HG02884 (cell line): ENCODE results near the gene ETS1.

Experiments
- ATAC-seq: cut with Tn5 transposase; IDR thresholded peaks from one replicate; pipeline ENCODE4 v1.9.1; 2021; ENCODE audit warnings: mild to moderate bottlenecking, moderate library complexity; ENCODE audit not compliant: unreplicated experiment

Gene ETS1

DNA sequence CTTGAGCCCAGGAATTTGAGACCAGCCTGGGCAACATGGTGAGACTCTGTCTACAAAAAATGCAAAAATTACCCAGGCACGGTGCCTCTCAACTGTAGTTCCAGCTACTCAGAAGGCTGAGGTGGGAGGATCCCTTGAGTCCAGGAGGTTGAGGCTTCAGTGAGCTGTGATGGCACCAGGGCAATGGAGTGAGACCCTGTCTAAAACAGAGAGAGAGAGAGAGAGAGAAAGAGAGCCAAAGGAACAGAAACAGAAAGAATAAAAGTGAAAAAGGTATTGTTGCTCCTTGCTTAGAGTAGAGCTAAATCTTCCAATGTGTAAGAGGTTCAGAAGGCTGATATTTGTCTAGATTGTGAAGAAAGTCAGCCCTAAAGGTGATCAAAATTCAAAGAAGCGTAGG is 8.9 kb upstream of the ETS1 start:
- ATAC-seq = no peak

DNA sequence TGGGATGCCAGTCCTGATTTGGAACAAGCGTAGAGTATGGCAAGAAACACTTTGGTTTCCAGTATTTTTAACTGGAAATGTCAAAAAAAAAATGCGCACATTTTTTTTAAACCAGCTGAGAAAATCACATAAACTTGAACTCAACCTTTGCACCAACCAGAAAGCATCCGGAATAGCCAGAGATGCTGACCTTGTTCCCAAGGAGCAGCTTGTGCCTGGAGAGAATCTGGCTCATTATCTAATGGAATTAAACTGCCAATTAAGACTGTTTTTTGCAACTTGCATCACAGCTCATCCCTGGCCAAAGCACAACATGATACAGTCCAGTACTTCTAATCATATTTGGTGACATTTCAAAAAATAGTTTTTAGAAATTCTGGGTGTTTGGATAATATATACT is 8.4 kb upstream of the ETS1 start:
- no peak for ATAC-seq

DNA sequence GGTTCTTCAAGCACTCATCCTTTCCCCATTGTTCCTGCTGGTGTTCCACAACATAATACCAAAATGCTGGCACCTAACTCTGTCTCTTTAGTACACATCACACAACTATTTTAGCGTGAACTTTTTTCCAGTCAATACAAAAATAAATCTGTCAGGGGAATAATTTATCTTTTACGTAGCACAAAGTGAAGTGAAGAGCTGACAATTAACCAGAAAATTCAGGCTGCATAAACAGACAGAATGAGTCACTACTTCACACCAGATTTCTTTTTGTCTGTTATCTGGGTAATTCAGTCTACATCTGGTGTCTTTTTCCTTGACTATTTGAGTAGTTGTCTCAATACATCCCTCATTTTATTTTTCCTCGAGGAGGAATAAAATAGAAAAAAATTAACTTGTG is 7.9 kb upstream of the ETS1 start:
- no peak for ATAC-seq

DNA sequence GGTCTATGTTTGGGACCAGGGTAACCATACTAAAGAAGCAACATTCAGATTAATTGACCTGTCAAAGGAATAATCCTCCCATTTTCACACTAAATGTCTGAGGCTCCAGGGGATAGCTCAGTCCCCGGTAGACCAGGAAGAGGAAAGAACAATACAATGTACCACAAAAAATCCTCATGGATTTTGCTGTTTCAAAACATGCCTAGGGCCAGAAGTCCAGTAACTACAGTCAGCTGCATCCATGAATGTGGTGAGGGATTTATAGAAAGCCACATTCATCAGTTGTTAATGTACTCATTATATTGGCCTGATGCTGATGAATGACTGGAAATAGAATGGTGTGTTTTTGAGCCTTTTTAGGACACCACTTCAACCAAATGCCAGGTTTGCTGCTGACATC is 6.9 kb upstream of the ETS1 start:
- ATAC-seq = no peak

DNA sequence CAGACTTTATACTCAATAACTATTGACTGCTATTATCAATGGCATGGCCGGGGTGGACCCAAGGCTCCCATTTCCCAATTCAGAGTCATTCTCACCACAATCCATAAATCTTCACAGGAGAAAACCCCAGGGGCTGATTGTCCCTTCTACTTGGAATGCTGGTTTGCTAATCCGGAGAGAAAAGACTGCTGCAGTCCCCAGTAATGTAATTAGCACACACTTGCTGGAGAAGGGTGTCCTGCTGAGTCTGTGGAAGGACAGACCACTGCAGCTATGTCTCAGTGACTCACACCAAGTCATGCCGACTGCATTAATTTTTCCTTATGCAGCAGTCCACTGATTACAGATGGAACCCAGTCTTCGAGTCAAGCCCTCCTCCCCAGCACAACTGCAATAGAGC is 5.9 kb upstream of the ETS1 start:
- no peak for ATAC-seq

DNA sequence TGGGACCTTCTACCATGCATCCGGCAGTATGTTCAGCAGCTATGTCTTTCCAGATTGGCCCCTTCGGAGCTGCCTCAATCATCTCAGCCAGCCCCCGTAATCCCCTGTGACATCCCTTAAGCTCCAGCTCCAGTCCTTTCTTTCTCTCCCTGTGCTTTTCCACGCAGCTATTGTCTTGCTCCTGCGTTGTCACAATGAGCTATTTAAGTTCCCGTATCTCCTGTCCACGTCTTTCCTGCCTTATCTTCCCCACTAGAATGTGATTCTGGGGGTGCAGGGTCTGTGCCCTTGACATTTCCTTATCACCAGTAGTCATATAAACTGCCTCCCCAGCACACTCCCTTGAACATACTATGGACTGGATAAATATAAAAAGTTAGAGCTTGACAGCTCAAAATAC is 5.1 kb upstream of the ETS1 start:
- no peak for ATAC-seq

DNA sequence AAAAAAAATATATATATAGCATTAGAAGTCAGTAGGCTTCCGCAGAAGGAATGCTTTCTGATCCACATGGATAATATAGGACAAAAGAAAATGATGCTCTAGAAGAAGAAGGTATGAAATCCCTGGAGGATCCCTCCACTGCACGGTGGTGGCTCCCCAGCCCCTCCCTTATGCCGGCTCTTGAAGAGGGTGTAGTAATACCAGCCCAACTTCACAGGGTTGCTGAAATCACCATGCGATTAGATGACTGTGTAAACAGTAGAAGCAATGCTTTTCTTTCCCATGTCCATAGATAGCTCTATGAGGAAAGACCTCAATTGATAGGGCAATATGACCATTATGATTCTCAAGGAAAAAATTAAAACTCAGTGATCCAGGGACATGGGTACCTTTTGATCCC is 3.2 kb upstream of the ETS1 start:
- no peak for ATAC-seq

DNA sequence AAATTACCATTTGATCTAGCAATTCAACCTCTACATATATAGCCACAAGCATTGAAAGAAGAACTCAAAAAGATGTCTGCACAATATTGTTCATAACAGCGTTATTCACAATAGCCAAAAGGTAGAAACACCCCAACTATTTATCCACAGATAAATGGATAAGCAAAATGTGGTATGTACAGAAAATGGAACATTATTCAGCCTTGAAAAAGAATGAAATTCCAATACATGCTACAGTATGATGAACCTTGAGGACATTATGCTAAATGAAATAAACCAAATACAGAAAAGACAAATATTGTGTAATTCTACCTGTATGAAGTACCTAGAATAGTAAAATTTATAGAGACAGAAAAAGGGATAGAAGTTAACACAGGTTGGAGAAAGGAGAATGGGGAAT is 2.6 kb upstream of the ETS1 start:
- no peak for ATAC-seq

DNA sequence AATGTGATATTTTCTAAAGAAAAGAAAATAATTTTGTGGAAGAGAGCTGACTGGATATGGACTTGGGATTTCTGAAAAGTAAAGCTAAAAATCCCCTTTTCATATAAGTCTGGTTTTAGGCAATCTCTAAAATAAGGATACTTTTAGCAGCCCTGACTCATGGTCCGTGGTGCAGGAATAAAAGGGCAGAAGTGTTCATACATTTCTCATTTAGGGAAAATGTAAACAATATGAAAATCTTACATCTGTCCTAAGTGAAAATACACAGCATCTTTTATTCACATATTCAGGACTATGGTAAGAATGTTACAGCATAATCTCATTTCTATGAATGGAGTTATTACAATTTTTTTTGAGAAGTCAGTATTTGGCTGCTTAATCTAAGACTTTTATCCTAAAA is 735 bp upstream of the ETS1 start:
- ATAC-seq = no peak

DNA sequence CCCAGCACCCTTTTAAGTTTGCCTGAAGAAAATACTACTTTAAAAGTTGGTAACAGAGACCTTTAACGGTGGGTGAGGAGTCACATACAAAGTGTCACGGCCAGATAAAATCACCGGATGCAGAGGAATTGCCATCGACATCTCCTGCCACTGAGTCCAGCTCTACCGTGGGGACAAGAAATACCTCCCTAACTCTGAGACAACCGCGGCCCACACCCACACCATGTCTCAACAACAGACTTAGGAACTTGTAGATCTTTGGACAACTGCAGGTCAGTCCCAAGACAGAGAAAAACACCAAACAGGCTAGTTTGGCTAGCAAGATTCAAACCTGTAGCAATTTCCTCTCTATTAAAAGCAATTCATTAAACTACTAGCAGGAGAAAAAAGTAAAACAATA is 669 bp downstream of the ETS1 start:
- ATAC-seq = no peak

DNA sequence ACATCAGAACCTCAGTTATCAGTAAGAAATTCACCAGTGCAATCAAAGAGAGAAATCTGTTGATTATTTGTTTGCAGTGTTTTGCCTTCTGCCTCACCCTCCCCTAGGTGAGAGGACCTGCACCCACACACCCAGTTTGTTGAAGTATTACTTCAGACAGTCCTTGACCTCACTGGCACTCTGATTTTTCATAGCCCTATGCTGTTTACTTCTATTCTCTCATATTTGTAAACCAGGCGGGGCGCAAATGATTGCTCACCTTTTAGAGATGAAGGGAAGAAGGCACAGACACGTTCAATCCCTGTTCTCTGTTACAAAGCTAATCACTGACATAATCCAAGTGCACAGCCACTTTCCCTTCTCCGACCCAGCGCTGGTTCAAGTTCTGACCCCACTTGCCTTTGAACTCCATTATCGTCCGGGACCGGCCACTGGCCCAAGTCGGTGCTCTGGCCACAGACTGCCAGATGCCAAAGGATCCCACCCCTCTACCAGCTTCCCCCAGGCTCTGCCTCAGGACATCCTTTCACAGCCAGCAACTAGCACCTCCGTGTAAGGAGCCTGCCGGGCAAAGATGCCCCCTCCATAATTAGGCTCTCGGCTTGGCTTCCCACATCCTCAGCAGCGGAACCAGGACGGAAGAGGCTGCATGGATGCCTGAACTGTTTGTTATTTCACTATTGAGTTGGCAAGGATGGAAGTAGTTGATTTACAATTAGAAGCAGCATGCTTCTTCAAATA is 1.7 kb downstream of the ETS1 start:
- ATAC-seq = no peak

DNA sequence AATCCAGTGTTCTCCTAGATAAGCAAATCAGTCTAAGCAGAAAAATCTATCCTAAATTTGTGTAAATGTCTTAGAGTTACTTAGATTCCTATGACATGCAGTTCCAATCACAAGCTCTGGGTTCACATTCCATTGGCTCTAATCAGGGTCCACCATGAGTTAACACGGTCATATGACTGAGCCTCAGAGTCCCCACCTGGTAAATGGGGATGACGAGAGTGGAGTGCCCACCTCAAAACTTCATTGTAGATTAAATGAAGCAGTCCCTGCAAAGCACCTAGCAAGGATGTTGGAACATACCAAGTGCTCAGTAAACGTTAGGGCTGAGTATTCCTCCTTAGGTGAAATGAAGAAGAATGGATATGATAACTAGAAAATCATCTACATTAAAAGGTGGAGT is 3.1 kb downstream of the ETS1 start:
- ATAC-seq = no peak

DNA sequence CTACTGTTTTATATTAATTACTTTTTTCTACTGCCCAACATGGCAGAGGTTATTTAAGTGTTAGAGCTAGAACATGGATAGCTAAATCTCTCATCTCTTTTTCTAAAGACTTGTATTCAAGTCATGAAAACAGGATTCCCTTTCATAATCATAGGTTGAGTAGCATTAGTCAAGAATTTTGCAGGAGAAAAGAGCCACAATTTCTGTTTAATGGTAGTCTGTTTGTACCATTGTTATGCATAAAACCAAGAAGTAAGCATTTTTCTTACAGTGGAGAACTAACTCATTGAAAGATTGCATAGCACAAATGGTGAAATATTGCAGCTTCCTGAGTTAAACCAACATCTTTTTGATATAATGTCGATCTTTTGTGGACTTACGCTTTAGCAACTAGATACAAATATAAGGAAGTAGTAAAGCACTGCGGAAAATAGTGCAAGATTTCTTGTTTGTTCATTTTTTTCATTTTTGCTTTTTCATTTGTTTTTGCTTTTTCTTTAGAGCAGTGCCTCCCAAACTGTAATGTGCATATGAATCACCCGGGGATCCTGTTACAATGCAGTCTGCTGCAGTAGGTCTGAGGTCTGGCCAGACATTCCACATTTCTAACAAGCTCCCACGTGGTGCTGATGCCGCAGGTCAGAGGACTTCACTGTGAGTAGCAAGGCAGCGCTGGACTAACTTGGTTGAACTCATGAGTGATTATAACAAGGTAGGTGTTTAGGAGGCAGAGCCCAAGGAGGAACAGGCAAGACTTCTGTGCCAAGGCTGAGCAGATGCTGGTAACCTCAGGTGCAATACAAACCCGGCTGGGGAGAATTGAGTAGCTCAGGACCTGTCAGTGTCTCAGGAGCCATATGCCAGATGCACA is 4.6 kb downstream of the ETS1 start:
- no peak for ATAC-seq

DNA sequence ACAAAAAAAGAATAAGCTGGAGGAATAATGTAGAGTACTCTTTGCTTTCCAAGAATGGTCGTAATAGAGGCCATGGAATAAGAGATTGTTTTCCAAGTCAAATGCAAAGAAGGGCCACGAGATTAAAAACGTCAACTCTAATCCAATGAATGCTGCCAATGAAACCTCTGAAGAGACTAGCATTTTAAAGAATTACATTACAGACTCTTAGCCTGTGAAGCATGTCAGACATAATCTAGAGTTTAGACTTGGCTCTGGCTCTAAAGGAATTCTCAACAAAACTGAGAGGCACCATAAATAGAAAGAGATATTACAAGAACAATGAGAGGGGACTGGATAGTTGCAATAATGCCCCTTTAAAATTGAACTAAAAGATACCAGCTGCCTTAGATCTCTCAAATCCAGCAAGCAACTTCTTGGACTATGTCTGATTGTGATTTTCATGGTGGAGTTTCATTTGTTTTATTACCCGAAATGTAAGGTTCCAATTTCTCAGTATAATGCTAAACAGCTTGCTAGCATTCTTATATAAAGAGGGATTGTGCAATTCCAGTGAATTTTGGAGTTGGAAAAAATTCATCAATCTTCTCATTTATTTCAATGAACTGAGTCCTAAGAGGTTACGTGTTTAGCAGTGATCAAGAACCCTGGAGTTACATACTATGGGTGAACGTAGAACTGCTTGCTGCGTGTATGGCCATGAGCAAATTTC is 5.6 kb downstream of the ETS1 start:
- ATAC-seq = no peak

DNA sequence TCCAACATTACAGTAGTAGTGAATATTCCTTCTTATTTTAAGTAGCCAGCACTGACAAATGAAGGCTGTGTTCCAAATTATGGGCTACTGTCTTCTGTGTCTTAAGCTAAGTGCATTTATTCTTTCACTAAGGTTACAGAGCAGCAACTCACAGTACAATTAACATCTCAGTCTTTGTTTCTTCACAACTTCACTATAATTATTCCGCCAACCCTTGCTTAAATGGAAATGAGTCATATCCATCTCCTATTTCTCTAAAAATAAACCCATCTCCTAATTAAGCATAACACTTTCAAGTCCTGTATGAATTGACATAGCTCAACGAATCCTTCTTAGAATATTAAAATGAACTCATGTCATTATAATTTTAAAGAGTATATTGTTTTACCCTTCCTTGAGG is 6.7 kb downstream of the ETS1 start:
- ATAC-seq = no peak

DNA sequence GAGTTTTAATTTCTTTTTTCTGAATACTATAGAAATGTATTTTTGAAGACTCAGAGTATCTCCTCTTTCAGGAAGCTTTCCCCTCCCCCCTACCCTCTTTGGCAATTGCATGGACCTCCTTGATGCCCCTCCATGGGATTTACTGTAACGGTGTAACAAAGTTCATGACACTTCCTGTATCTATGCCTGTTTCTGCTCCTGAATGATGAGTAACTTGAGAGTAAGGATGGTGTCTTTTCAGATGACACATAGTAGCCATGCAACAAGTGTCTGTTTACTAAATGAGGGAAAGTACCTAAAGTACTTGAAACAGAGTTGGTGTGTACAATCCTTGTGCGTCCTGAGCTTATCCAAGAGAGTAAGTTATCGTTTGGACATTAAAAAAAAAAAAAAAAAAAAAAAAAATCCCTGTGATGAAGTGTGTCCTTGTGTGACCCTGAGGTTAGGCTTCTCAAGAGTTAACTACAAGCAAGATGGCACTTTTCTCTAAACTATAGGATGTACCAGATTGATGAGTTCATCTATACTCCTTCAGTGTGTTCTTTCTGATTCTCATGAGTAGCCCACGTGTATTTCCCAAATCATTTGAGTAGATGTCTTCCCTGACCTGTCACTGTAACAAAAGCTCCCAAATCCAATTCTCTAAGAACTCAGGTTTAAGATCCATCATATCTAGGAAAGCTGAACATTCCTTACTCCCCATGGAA is 7.4 kb downstream of the ETS1 start:
- ATAC-seq = peak; percentile 73

DNA sequence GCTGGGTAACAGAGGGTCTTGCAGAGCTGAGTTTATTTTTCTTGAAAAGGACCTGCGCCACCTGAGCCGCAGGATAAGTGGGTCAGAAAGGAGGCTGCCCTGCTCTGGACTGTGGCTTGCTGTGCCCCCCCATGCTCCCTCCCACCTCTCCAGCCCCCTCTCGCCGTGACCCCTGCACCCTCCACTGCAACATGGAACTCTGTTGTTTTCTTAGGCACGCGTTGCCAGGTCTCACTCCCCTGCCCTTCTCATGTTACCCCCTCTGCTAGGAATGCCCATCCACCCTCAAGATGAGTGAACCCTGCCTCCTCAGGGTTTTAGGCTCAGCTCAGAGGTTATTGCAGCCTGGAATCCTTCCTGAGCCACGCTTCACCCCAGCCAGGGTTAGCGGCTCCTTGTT is 10.8 kb downstream of the ETS1 start:
- ATAC-seq = no peak

DNA sequence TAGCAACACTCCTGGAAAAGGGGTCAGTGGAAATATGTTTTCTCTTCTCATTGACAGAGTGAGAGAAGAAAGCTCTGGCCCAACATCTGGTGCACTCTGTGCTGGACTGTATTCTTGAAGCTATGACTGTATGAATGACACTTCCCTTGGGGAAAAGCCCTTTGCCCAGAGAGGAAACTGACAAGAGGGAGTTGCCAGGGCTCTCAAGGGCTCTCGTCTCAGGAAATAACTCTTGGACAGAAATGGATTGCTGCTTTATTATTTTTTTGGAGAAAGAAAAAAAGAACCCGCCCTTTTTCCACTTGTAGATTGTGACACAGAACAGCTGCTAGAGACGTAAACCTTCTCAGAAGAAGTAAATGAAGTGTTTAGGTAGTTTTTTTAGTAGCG is 11.4 kb downstream of the ETS1 start:
- ATAC-seq = no peak

DNA sequence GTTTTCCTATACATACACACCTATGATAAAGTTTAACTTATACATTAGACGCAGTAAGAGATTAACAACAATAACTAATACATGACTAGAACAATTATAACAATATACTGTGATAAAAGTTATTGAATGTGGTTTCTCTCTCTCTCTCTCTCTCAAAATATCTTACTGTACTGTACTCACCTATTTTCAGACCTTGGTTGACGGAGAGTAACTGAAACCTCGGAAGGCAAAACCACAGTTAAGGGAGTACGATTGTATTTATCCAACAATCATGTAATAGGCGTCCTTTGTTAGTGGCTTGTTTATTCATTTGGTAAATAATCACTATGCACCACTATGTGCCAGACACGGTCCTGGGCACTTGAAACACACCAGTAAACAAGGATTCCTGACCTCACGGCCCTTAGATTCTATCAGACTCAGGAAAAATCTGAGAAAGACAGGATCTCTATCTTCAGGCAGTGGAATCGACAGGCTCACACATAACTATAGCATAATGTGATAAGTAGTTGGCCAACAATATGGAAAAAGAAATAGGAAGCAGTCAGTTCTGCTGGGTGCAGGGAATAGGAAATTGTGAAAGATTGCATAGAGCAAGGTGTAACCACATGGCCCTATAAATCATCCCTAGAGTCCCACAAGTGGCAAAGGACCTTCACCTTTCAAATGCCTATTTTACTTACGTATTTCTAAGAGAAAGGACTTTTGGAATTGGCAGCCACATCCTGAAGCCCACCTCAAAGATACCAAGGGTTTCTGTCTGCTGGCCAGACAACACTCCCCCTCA is 12.0 kb downstream of the ETS1 start:
- ATAC-seq = no peak

DNA sequence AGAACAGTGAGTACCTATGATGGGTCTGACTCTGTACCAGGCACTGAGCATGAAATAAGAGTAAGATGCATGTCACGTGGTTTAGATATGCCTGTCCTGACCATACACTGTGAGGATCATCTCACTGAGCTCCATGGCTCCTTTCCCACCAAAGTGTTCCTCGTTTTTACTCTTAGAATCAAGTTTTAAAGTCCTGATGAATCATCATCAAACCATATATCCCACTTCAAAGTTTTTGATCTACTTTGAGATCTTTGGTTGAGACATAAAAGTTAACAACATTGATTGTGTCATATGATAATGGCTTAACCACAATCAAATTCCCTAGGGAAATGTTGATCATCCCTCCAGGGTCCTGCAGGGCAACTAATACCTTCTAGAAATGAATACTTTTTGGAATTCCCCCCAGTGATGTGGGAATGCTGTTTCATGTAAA is 12.8 kb downstream of the ETS1 start:
- no peak for ATAC-seq
